ENCODE results near the gene NUDT5.

The NUDT5 gene

GRCh38 chr10:12196531-12197211, 980 bp upstream of the NUDT5 start:
- no peak for DNase-seq (ENCODE audit: low read depth)
- TF ChIP-seq POLR2A (IDR thresholded peaks at IDR 0.05; ENCODE audit: extremely low read depth, insufficient read length), result no peak
- TF ChIP-seq MYC (IDR thresholded peaks at IDR 0.05; ENCODE audit: low read depth, low read length), result no peak
- TF ChIP-seq CTCF (IDR thresholded peaks at IDR 0.05; ENCODE audit: low read depth, low read length), result no peak
- no peak for TF ChIP-seq MAX (IDR thresholded peaks at IDR 0.05; ENCODE audit: low read depth, low read length)
- H3K4me3 ChIP-seq (ENCODE audit: low read depth, low read length), result peak overlapping the region; percentile 92

GRCh38 chr10:12195281-12195602, 449 bp downstream of the NUDT5 start:
- peak overlapping the region; percentile 92 for H3K4me3 ChIP-seq (ENCODE audit: low read depth, low read length)
- TF ChIP-seq CTCF (IDR thresholded peaks at IDR 0.05; ENCODE audit: low read depth, low read length) (no peak), POLR2A (IDR thresholded peaks at IDR 0.05; ENCODE audit: extremely low read depth, insufficient read length) (no peak), MAX (IDR thresholded peaks at IDR 0.05; ENCODE audit: low read depth, low read length) (no peak), MYC (IDR thresholded peaks at IDR 0.05; ENCODE audit: low read depth, low read length) (no peak)
- no peak for DNase-seq (ENCODE audit: low read depth)

GRCh38 chr10:12194752-12195271, 879 bp downstream of the NUDT5 start:
- peak; percentile 51 for DNase-seq (ENCODE audit: low read depth)
- H3K4me3 ChIP-seq (ENCODE audit: low read depth, low read length), result peak overlapping the region; percentile 92
- TF ChIP-seq MAX (IDR thresholded peaks at IDR 0.05; ENCODE audit: low read depth, low read length) (no peak), MYC (IDR thresholded peaks at IDR 0.05; ENCODE audit: low read depth, low read length) (no peak), POLR2A (IDR thresholded peaks at IDR 0.05; ENCODE audit: extremely low read depth, insufficient read length) (no peak), CTCF (IDR thresholded peaks at IDR 0.05; ENCODE audit: low read depth, low read length) (no peak)

GRCh38 chr10:12193193-12193592, 2.5 kb downstream of the NUDT5 start:
- no peak overlapping the region for H3K4me3 ChIP-seq (ENCODE audit: low read depth, low read length)
- TF ChIP-seq POLR2A (IDR thresholded peaks at IDR 0.05; ENCODE audit: extremely low read depth, insufficient read length) (no peak), CTCF (IDR thresholded peaks at IDR 0.05; ENCODE audit: low read depth, low read length) (no peak), MAX (IDR thresholded peaks at IDR 0.05; ENCODE audit: low read depth, low read length) (no peak), MYC (IDR thresholded peaks at IDR 0.05; ENCODE audit: low read depth, low read length) (no peak)
- DNase-seq (ENCODE audit: low read depth), result peak; percentile 18

GRCh38 chr10:12191715-12192114, 4.0 kb downstream of the NUDT5 start:
- no peak for TF ChIP-seq POLR2A (IDR thresholded peaks at IDR 0.05; ENCODE audit: extremely low read depth, insufficient read length)
- TF ChIP-seq MYC (IDR thresholded peaks at IDR 0.05; ENCODE audit: low read depth, low read length), result no peak
- TF ChIP-seq MAX (IDR thresholded peaks at IDR 0.05; ENCODE audit: low read depth, low read length), result no peak
- TF ChIP-seq CTCF (IDR thresholded peaks at IDR 0.05; ENCODE audit: low read depth, low read length), result no peak
- H3K4me3 ChIP-seq (ENCODE audit: low read depth, low read length), result no peak overlapping the region
- no peak for DNase-seq (ENCODE audit: low read depth)

Data from NB4 (cell line).